OCI-LY1 (cell line): ENCODE measurements around the gene EREG.

Experiments used
- EZH2 ChIP-seq: fragments of 200-600 bp; sonication (generic), shearing (Covaris generic); IDR thresholded peaks from 2 replicates; pipeline ENCODE4 v1.8.0; 2017; ENCODE audit warnings: borderline replicate concordance, mixed run types, mild to moderate bottlenecking, antibody characterized with exemption, low read length, moderate library complexity, mixed read lengths
- TF ChIP-seq, protein P1 (sequence below): fragments of 200-600 bp; sonication (generic), shearing (Covaris generic); IDR thresholded peaks from 2 replicates; pipeline ENCODE4 v1.5.1; 2017; ENCODE audit warnings: mild to moderate bottlenecking, antibody characterized with exemption, low read length, moderate library complexity, mixed read lengths

DNA sequence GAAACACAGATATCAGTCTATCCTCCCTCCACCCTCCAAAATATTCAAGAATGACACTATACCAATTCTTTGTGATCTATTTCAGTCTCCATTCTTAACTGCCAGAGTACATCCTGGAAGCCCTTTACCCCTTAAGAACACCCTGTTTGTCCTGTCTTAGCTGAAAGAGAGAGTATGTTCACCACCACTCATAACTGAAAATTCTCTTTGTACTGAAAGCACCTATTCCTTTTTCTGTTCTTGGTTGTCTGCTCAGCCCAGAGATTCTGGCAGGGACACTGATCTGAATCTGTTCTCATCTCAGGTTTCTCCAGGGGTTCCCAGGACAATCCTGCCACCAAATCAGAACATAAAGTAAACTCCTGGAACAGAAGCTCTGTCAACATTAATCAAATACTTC lies 25.4 kb upstream of the EREG start:
- TF ChIP-seq, protein P1, sequence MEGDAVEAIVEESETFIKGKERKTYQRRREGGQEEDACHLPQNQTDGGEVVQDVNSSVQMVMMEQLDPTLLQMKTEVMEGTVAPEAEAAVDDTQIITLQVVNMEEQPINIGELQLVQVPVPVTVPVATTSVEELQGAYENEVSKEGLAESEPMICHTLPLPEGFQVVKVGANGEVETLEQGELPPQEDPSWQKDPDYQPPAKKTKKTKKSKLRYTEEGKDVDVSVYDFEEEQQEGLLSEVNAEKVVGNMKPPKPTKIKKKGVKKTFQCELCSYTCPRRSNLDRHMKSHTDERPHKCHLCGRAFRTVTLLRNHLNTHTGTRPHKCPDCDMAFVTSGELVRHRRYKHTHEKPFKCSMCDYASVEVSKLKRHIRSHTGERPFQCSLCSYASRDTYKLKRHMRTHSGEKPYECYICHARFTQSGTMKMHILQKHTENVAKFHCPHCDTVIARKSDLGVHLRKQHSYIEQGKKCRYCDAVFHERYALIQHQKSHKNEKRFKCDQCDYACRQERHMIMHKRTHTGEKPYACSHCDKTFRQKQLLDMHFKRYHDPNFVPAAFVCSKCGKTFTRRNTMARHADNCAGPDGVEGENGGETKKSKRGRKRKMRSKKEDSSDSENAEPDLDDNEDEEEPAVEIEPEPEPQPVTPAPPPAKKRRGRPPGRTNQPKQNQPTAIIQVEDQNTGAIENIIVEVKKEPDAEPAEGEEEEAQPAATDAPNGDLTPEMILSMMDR: no peak
- no peak for TF ChIP-seq EZH2
